ENCODE results near the gene KCTD15. TPM values are rescaled to one million over a fixed set of nuclear protein-coding genes. Genes with fewer than 3 reads are reported as not detected.

KCTD15 gene
- total and polyA plus RNA-seq, 2 donors (not counting 1 experiment from before 2014, with no cell fraction given): 0.54 to 0.81 TPM

DNA sequence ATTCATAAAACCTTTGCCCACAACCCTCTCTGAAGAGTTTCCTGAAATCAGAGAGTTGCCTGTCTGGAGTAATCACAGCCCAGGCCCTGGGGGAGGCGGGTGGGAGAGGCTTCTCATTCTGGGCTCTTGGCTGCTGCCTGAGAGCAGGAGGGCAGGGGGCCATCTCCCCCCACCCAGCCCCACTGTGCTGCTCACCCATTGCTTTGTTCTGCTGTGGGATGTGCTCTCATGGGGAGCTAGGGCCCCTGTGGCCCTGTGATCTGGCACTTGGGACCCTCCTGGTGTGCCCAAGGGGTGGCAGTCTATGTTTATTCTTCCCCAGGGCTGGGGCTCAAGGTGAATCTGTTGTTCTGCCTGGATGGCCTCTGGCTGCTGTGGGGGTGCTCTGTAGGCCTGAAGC, 6.1 kb downstream of the KCTD15 start:
- CTCF ChIA-PET: interaction anchor here (0.8 kb wide), 1 partner anchor 294 kb away, joined by 3 read pairs; no protein-coding TSS in a partner anchor
- Histone ChIP-seq H3K9ac (ENCODE audit: low read length) (no peak overlapping the region), H3K36me3 (replicated peaks in 1 of 2; ENCODE audit: control extremely low read depth in 1 of 2, control insufficient read depth in 1 of 2, extremely low read depth in 1 of 2, insufficient read depth in 2 of 2, low read length in 1 of 2) (no peaks in the 10 kb centered on the region)

DNA sequence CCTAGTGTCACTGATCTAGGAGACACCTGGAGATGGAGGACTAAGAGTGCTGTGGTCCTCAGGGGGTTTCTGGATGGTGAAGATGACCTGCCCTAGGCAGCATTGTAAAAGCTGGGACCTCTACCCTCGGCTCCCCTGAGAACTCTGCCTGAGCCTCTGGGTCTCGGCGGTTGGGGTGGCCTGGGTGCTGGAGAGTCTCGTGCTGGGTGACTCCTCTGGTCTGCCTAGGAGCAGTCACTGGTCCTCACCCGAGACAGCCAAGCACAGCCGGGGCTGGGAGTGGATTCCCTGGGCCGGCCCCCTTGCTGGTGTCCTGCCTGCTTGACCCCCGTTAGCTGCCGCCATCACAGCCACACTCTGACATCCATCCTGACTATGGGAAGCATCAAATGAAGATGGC, 6.7 kb downstream of the KCTD15 start:
- Histone ChIP-seq H3K4me1 (ENCODE audit: control insufficient read depth in 2 of 2, insufficient read depth in 2 of 2, low read length in 2 of 2) (no peaks in the 10 kb centered on the region), H3K4me3 (ENCODE audit: control extremely low read depth in 1 of 5, extremely low read depth in 1 of 5, insufficient read depth in 1 of 5, low read depth in 2 of 5, low read length in 4 of 5) (no peak overlapping the region), H3K9ac (ENCODE audit: low read length) (no peak overlapping the region), H2AFZ (ENCODE audit: insufficient read depth, low read depth, low read length, poor library complexity, severe bottlenecking) (no peak overlapping the region), H4K20me1 (ENCODE audit: control insufficient read depth, insufficient read depth, low read length, poor library complexity, severe bottlenecking) (no peaks in the 10 kb centered on the region), H3K9me3 (ENCODE audit: control extremely low read depth in 1 of 3, control insufficient read depth in 2 of 3, insufficient read depth in 1 of 3, low read length in 2 of 3) (no peaks in the 10 kb centered on the region), H3K27ac (ENCODE audit: low read length in 2 of 2) (no peak overlapping the region), H3K27me3 (replicated peaks in 1 of 4; ENCODE audit: control extremely low read depth in 1 of 4, control insufficient read depth in 3 of 4, insufficient read depth in 4 of 4, low read length in 3 of 4) (peaks cover 0 to 2% (median 0%) of the 10 kb centered on the region in 4 experiments), H3K36me3 (replicated peaks in 1 of 2; ENCODE audit: control extremely low read depth in 1 of 2, control insufficient read depth in 1 of 2, extremely low read depth in 1 of 2, insufficient read depth in 2 of 2, low read length in 1 of 2) (no peaks in the 10 kb centered on the region), H3K79me2 (ENCODE audit: control insufficient read depth, insufficient read depth, low read length) (no peaks in the 10 kb centered on the region), H3K4me2 (replicated peaks; ENCODE audit: low read depth, low read length, poor library complexity, severe bottlenecking) (no peak overlapping the region)
- ChIA-PET CTCF (interaction anchor here (0.8 to 2.0 kb wide), 3 partner anchors 25 to 293 kb away, joined by 3 to 7 read pairs (median 4); no protein-coding TSS in a partner anchor), POLR2A (no interaction called here)
- ATAC-seq (ENCODE audit: low read depth): no peak
- no peak for DNase-seq
- TF ChIP-seq, protein P1, sequence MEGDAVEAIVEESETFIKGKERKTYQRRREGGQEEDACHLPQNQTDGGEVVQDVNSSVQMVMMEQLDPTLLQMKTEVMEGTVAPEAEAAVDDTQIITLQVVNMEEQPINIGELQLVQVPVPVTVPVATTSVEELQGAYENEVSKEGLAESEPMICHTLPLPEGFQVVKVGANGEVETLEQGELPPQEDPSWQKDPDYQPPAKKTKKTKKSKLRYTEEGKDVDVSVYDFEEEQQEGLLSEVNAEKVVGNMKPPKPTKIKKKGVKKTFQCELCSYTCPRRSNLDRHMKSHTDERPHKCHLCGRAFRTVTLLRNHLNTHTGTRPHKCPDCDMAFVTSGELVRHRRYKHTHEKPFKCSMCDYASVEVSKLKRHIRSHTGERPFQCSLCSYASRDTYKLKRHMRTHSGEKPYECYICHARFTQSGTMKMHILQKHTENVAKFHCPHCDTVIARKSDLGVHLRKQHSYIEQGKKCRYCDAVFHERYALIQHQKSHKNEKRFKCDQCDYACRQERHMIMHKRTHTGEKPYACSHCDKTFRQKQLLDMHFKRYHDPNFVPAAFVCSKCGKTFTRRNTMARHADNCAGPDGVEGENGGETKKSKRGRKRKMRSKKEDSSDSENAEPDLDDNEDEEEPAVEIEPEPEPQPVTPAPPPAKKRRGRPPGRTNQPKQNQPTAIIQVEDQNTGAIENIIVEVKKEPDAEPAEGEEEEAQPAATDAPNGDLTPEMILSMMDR (IDR thresholded peaks at IDR 0.05): no peak
- TF ChIP-seq EZH2 (IDR thresholded peaks at IDR 0.05; ENCODE audit: borderline replicate concordance, insufficient read depth, low read depth, low read length, poor library complexity, severe bottlenecking): no peak
- Mint-ChIP-seq H3K9me3 (ENCODE audit: insufficient read depth) (no peaks in the 10 kb centered on the region), H3K4me1 (peaks cover 4% of the 10 kb centered on the region), H3K27ac (no peak overlapping the region), H3K4me3 (no peak overlapping the region), H3K27me3 (no peaks in the 10 kb centered on the region)
- 99% methylated on average over 8 of the region's 9 CpGs for WGBS (ENCODE audit: insufficient coverage)
- intact Hi-C loops (cut with micrococcal nuclease): no loop called here

More for the DNA sequence above, 6.1 kb downstream of the KCTD15 start:
- H3K79me2 ChIP-seq (ENCODE audit: control insufficient read depth, insufficient read depth, low read length): no peaks in the 10 kb centered on the region
- no peak overlapping the region for H2AFZ ChIP-seq (ENCODE audit: insufficient read depth, low read depth, low read length, poor library complexity, severe bottlenecking)
- intact Hi-C loops (cut with micrococcal nuclease): no loop called here
- DNase-seq: no peak
- Mint-ChIP-seq H3K9me3 (ENCODE audit: insufficient read depth) (no peaks in the 10 kb centered on the region), H3K27me3 (no peaks in the 10 kb centered on the region), H3K4me3 (no peak overlapping the region), H3K27ac (no peak overlapping the region), H3K4me1 (peaks cover 4% of the 10 kb centered on the region)
- no peak for TF ChIP-seq EZH2 (IDR thresholded peaks at IDR 0.05; ENCODE audit: borderline replicate concordance, insufficient read depth, low read depth, low read length, poor library complexity, severe bottlenecking)
- no peaks in the 10 kb centered on the region for H3K9me3 ChIP-seq (ENCODE audit: control extremely low read depth in 1 of 3, control insufficient read depth in 2 of 3, insufficient read depth in 1 of 3, low read length in 2 of 3)
- no peaks in the 10 kb centered on the region for H3K4me1 ChIP-seq (ENCODE audit: control insufficient read depth in 2 of 2, insufficient read depth in 2 of 2, low read length in 2 of 2)
- no peak for ATAC-seq (ENCODE audit: low read depth)
- no peak overlapping the region for H3K27ac ChIP-seq (ENCODE audit: low read length in 2 of 2)
- POLR2A ChIA-PET: no interaction called here
- no peak overlapping the region for H3K4me2 ChIP-seq (replicated peaks; ENCODE audit: low read depth, low read length, poor library complexity, severe bottlenecking)
- H3K27me3 ChIP-seq (replicated peaks in 1 of 4; ENCODE audit: control extremely low read depth in 1 of 4, control insufficient read depth in 3 of 4, insufficient read depth in 4 of 4, low read length in 3 of 4): peaks cover 0 to 5% (median 0%) of the 10 kb centered on the region in 4 experiments
- H3K4me3 ChIP-seq (ENCODE audit: control extremely low read depth in 1 of 5, extremely low read depth in 1 of 5, insufficient read depth in 1 of 5, low read depth in 2 of 5, low read length in 4 of 5): no peak overlapping the region
- WGBS (ENCODE audit: insufficient coverage): 80% methylated on average over 1 of the region's 1 CpG
- no peaks in the 10 kb centered on the region for H4K20me1 ChIP-seq (ENCODE audit: control insufficient read depth, insufficient read depth, low read length, poor library complexity, severe bottlenecking)
